Calu3 (cell line): Measurements from ENCODE around the gene KIF26B. TPM values are rescaled to one million over a fixed set of nuclear protein-coding genes. Genes with fewer than 3 reads are reported as not detected.

Experiments used
- BruUV-seq: library from RNA; stranded (reverse); fragments of 400-500 nt; replicated peaks from 2 replicates; lab custom pipeline; 2021; lab: Mats Ljungman, UMichigan
- CTCF ChIA-PET: fragments of 300-600 bp; sonication (Branson Sonifier 250); formaldehyde crosslinking; loops from one replicate; lab custom pipeline; 2022; ENCODE audit warnings: antibody characterized with exemption; lab: Charles Lee
- DNase-seq: peaks from one replicate; pipeline ENCODE4 v3.0.0; 2022
- H3K27ac Mint-ChIP-seq: one replicate; pipeline ENCODE4 v1.8.0; 2022; ENCODE audit warnings: mixed read lengths; ENCODE audit not compliant: unreplicated experiment
- H3K27me3 Mint-ChIP-seq: one replicate; pipeline ENCODE4 v1.8.0; 2022; ENCODE audit warnings: mixed read lengths; ENCODE audit not compliant: unreplicated experiment
- H3K36me3 Mint-ChIP-seq: one replicate; pipeline ENCODE4 v1.8.0; 2022; ENCODE audit warnings: mild to moderate bottlenecking, moderate library complexity, mixed read lengths; ENCODE audit not compliant: insufficient read depth, unreplicated experiment
- H3K4me1 Mint-ChIP-seq: one replicate; pipeline ENCODE4 v1.8.0; 2022; ENCODE audit warnings: mild to moderate bottlenecking, low read depth, mixed read lengths; ENCODE audit not compliant: unreplicated experiment
- H3K4me3 Mint-ChIP-seq: one replicate; pipeline ENCODE4 v1.8.0; 2022; ENCODE audit warnings: mild to moderate bottlenecking, low read depth, moderate library complexity, mixed read lengths; ENCODE audit not compliant: unreplicated experiment
- H3K9me3 Mint-ChIP-seq: one replicate; pipeline ENCODE4 v1.8.0; 2022; ENCODE audit warnings: low read depth, mixed read lengths; ENCODE audit not compliant: unreplicated experiment
- intact Hi-C: fragments of 100-400 bp; cut with micrococcal nuclease; formaldehyde crosslinking; loops from one replicate; pipeline ENCODE4 v1.10.0; 2022; ENCODE audit not compliant: unreplicated experiment
- total RNA-seq: library from RNA; stranded (reverse); gene quantifications from 2 replicates; pipeline ENCODE4 v1.2.3, GENCODE V29; 2022
- TF ChIP-seq, protein P1 (sequence below): fragments of 200-600 bp; IDR thresholded peaks from one replicate; pipeline ENCODE4 v1.8.0; 2022; ENCODE audit warnings: antibody characterized with exemption; ENCODE audit not compliant: unreplicated experiment

Gene KIF26B
- total RNA-seq, 1 experiment from 2014 or later, result 1.1 TPM

DNA sequence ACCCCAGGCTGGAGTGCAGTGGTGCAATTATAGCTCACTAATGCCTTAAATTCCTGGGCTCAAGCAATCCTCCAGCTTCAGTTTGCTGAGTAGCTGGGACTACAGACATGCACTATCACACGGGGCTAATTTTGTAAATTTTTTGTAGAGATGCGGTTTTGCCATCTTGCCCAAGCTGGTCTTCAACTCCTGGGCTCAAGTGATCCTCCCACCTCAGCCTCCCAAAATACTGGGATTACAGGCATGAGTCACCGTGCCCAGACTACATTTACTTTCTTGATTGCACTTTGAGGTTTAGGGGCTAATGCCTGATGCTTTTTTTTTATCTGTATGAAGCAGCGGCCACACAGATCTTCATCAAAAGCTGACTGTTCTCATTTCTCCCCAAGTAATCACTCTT, 124.6 kb downstream of the KIF26B start:
- Mint-ChIP-seq H3K27me3 (no peaks in the 10 kb centered on the region), H3K27ac (no peak overlapping the region), H3K4me1 (no peaks in the 10 kb centered on the region), H3K9me3 (peaks cover 3% of the 10 kb centered on the region), H3K4me3 (no peak overlapping the region), H3K36me3 (no peaks in the 10 kb centered on the region)
- CTCF ChIA-PET, result interaction anchor here (0.5 to 0.7 kb wide), 3 partner anchors 34 to 816 kb away, joined by 3 to 6 read pairs (median 6); no protein-coding TSS in a partner anchor
- BruUV-seq, result no TSS peak
- DNase-seq, result no peak
- intact Hi-C loops, result loop anchor here (10.0 kb wide), 1 partner anchor 195 kb away; no protein-coding TSS in a partner anchor
- TF ChIP-seq, protein P1, sequence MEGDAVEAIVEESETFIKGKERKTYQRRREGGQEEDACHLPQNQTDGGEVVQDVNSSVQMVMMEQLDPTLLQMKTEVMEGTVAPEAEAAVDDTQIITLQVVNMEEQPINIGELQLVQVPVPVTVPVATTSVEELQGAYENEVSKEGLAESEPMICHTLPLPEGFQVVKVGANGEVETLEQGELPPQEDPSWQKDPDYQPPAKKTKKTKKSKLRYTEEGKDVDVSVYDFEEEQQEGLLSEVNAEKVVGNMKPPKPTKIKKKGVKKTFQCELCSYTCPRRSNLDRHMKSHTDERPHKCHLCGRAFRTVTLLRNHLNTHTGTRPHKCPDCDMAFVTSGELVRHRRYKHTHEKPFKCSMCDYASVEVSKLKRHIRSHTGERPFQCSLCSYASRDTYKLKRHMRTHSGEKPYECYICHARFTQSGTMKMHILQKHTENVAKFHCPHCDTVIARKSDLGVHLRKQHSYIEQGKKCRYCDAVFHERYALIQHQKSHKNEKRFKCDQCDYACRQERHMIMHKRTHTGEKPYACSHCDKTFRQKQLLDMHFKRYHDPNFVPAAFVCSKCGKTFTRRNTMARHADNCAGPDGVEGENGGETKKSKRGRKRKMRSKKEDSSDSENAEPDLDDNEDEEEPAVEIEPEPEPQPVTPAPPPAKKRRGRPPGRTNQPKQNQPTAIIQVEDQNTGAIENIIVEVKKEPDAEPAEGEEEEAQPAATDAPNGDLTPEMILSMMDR, result no peak

DNA sequence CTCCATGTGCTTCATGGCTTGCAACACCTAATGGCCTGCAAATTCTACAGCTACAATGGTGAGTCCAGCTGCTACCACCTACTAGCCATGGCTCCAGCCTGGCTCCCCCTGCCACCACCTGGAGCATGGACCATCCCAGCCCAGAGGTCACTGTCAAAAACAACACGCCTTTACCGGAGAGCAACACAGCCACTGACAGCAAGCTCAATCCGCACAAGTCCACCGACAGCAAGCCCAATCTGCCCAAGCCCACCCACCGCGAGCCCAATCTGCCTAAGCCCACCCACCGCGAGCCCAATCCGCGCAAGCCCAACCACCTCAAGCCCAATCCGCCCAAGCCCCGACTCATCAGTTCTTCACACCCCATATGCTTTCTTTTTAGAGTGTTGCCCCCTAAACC, 128.2 kb downstream of the KIF26B start:
- BruUV-seq, result no TSS peak
- Mint-ChIP-seq H3K36me3 (no peaks in the 10 kb centered on the region), H3K27me3 (no peaks in the 10 kb centered on the region), H3K4me1 (no peaks in the 10 kb centered on the region), H3K4me3 (no peak overlapping the region), H3K9me3 (peaks cover 3% of the 10 kb centered on the region), H3K27ac (no peak overlapping the region)
- CTCF ChIA-PET, result no interaction called here
- intact Hi-C loops, result no loop called here
- no peak for DNase-seq
- TF ChIP-seq, protein P1, result no peak

DNA sequence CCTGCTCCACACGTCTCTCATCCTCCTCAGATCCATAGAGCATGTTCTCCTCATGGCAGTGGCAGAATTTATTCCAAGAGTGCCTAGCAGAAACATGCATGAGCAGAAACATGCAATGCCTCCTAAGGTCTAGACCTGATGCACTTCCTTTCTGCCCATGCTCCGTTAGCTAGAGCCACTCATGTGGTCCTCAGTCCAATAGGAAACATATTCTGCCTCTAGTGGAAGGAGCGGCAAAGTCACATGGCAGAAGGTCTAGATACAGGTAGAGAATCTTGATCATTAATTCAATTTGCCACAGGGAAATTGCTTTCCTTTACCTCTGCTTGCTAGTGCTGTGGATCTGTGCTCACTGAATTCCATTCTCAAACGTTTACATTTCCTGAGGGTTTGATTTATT, 130.4 kb downstream of the KIF26B start:
- no TSS peak for BruUV-seq
- Mint-ChIP-seq H3K27ac (no peak overlapping the region), H3K9me3 (peaks cover 6% of the 10 kb centered on the region), H3K4me3 (no peak overlapping the region), H3K4me1 (no peaks in the 10 kb centered on the region), H3K36me3 (no peaks in the 10 kb centered on the region), H3K27me3 (no peaks in the 10 kb centered on the region)
- TF ChIP-seq, protein P1, result no peak
- CTCF ChIA-PET, result interaction anchor here (0.6 kb wide), 1 partner anchor 302 kb away, joined by 3 read pairs; no protein-coding TSS in a partner anchor
- intact Hi-C loops, result no loop called here
- DNase-seq, result no peak

DNA sequence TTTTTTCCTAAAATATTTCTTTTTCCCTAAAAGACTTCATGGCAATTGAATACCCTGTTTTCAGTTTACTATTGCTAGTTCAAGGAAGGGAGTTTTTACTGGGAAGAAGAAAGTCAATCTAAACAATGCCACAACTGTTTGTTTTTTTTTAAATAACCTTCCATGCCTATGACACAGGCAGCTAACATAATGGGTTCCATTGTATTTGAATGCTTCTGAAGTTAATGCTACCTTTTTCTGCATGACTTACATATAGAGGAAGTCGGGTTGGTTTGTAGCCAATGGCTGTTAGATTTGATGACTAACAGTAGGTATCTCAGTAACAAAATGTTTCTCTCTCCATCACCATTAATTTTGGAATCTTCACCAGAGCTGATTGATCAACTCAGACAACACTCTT, 134.0 kb downstream of the KIF26B start:
- Mint-ChIP-seq H3K4me1 (no peaks in the 10 kb centered on the region), H3K4me3 (no peak overlapping the region), H3K36me3 (no peaks in the 10 kb centered on the region), H3K27ac (no peak overlapping the region), H3K27me3 (no peaks in the 10 kb centered on the region), H3K9me3 (peaks cover 3% of the 10 kb centered on the region)
- CTCF ChIA-PET, result no interaction called here
- intact Hi-C loops, result no loop called here
- no peak for DNase-seq
- TF ChIP-seq, protein P1, result no peak
- BruUV-seq, result no TSS peak
